GM12865 (cell line): Measurements from ENCODE around the gene IRS2.

ENCODE experiments used
- DNase-seq: peaks from one replicate; pipeline ENCODE4 v3.0.0; 2010; ENCODE audit warnings: low read depth
- H3K4me3 ChIP-seq: 2 replicates; pipeline ENCODE4 v1.5.1; 2011; ENCODE audit warnings: mild to moderate bottlenecking, low read depth, low read length, control low read depth
- CTCF ChIP-seq: IDR thresholded peaks from 2 replicates; pipeline ENCODE4 v1.5.1; 2011; ENCODE audit warnings: low read length, control low read depth, low read depth, inconsistent platforms; ENCODE audit not compliant: insufficient read depth; ENCODE audit errors: missing control alignments

IRS2 gene

GRCh38 chr13:109748677-109749076, 37.7 kb downstream of the IRS2 start:
- DNase-seq: no peak
- no peak overlapping the region for H3K4me3 ChIP-seq
- TF ChIP-seq CTCF: no peak

- H3K4me3 ChIP-seq: no peak overlapping the region
- no peak for DNase-seq
- TF ChIP-seq CTCF: no peak
Measured at GRCh38 chr13:109747524-109747923, 38.9 kb downstream of the IRS2 start.

GRCh38 chr13:109746364-109746763, 40.0 kb downstream of the IRS2 start:
- TF ChIP-seq CTCF: no peak
- no peak for DNase-seq
- no peak overlapping the region for H3K4me3 ChIP-seq

GRCh38 chr13:109745702-109746101, 40.7 kb downstream of the IRS2 start:
- DNase-seq: no peak
- H3K4me3 ChIP-seq: no peak overlapping the region
- TF ChIP-seq CTCF: no peak

GRCh38 chr13:109745060-109745459, 41.3 kb downstream of the IRS2 start:
- no peak for TF ChIP-seq CTCF
- DNase-seq: no peak
- no peak overlapping the region for H3K4me3 ChIP-seq

- TF ChIP-seq CTCF: no peak
- H3K4me3 ChIP-seq: no peak overlapping the region
- DNase-seq: no peak
Measured at GRCh38 chr13:109744512-109745051, 41.8 kb downstream of the IRS2 start.

GRCh38 chr13:109743706-109744453, 42.5 kb downstream of the IRS2 start:
- no peak for TF ChIP-seq CTCF
- peak; percentile 3 for DNase-seq
- no peak overlapping the region for H3K4me3 ChIP-seq
